Measurements from ENCODE around the gene CTNND2.
"Not testable (repeated sequence)": the region's sequence is repeated elsewhere in the genome, so short reads cannot be mapped to it uniquely, and the experiment has no call there.

The CTNND2 gene

DNA sequence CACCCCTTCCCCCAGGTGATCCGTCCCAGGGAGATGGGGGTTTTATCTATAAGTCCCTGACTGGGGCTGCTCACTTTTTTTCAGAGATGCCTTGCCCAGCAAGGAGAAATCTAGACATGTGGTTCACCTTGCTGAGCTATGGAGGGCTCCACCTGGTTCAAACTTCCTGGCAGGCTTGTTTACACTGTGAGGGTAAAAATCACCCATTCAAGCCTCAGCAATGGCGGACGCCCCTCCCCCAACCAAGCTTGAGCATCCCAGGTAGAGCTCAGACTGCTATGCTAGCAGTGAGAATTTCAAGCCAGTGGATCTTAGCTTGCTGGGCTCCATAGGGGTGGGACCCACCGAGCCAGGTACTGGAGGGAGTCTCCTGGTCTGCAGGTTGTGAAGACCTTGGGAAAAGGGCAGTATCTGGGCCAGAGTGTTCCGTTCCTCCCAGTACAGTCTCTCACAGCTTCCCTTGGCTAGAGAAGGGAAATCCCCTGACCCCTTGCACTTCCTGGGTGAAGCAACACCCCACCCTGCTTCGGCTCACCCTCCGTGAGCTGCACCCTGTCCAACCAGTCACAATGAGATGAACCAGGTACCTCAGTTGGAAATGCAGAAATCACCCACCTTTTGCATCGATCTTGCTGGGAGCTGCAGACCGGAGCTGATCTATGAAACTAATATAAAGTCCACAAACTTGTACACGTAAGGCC lies 231.7 kb downstream of the CTNND2 start:
- no peak for DNase-seq (ENCODE audit: low read depth, low spot score)

DNA sequence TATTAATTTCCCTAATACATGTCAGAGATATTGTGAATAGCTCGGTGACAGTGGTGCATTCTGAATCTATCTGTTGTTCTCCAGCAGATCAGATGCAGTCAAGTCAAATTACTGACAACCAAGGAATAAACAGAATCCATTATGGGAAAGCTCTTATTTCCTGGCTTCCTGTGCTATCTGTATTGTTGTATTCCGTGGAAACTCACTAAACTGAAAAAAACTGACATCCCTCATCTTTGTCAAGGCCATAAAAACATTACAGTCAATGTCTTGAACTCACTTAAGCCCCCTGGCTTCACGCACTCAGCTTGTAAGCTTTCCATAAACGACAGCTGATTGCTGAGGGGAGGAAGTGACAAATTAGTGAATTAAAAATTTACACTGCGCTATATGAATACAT lies 245.9 kb downstream of the CTNND2 start:
- no peak for DNase-seq (ENCODE audit: low read depth, low spot score)

DNA sequence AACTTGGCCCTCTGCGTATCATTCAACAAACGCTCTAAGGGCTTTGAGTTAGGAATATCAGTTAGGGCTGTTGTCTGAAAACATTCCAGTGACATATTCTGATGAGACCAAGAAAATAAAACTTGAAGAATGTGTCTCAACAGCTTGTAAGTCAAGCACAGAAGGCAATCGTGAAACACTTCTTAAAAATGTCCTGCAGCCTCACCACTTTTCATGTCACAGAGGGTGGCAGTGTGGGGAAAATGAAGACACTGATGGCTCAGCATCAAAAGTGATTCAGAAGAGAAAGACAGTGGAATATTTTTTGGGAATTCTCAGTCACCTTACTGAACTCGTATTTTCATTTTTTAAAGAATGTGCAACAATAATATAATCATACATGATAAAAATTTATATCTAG lies 247.3 kb downstream of the CTNND2 start:
- no peak for DNase-seq (ENCODE audit: low read depth, low spot score)

DNA sequence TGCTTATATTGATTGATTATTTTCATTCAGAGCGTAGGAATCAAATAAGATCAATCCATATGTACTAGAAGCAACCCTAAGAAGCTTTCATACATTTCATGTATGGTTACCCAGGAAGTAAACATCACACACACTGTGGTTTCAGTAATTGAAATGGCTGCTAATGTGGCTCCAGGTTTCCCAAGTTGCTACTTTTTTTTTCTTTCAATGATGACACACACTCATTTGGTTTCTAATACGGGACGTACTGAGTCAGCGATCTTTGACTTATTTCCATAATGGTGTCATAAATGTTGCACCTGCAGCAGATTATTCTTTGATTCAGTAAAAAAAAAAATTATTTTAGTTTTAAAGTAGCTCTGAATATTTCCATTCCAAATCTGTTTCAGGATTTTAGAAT lies 248.6 kb downstream of the CTNND2 start:
- no peak for DNase-seq (ENCODE audit: low read depth, low spot score)

DNA sequence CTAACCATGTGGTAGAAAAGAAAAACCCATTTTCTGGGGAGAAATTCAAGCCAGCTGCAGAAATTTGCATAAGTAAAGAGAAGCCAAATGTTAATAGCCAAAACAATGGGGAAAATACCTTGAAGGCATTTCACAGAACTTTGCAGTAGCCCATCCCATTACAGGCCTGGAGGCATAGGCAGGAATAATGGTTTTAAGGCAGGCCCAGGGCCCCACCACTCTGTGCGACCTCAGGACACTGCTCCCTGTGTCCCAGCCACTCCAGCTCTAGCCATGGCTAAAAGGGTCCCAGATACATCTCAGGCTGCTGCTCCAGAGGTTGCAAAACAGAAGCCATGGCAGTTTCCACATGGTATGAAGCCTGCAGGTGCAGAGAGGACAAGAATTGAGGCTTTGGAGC lies 253.3 kb downstream of the CTNND2 start:
- DNase-seq (ENCODE audit: low read depth, low spot score), result no peak

DNA sequence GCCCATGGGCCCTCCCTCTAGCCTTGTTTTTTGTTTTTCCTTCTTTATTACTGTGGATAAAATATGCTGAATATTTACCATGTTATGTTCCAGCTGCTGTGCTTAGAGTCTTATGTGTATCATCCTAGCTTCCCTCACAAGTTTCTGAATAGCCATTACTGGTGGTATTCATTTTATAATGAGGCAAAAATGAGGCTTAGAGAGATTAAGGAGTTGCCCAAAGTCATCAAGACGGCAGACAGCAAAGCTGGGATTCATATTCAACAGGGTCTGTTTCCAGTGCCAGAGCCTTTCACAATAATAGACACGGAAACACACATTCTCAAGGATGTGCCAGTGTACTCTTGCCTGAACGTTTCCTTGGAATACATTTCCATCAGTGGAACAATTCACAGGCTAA lies 258.1 kb downstream of the CTNND2 start:
- DNase-seq (ENCODE audit: low read depth, low spot score), result no peak

DNA sequence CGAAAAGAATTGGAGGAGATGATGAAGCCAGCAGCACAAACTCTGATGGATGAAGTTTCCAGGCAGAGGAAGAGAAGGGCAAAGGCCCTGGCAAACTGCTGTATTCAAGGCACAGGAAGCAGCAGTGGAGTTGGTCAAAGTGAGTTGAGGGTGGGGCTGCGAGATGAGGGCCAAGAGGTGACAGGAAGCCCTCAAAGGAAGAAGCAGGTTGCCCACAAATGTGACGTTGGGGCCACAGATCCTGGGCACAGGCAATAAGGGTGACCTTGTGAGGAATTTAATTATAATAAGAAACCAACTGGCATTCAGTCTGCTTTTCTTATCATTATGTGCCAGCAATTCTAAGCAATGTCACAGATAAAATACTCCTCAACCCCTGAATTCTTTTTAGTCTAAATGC lies 261.8 kb downstream of the CTNND2 start:
- no peak for DNase-seq (ENCODE audit: low read depth, low spot score)

DNA sequence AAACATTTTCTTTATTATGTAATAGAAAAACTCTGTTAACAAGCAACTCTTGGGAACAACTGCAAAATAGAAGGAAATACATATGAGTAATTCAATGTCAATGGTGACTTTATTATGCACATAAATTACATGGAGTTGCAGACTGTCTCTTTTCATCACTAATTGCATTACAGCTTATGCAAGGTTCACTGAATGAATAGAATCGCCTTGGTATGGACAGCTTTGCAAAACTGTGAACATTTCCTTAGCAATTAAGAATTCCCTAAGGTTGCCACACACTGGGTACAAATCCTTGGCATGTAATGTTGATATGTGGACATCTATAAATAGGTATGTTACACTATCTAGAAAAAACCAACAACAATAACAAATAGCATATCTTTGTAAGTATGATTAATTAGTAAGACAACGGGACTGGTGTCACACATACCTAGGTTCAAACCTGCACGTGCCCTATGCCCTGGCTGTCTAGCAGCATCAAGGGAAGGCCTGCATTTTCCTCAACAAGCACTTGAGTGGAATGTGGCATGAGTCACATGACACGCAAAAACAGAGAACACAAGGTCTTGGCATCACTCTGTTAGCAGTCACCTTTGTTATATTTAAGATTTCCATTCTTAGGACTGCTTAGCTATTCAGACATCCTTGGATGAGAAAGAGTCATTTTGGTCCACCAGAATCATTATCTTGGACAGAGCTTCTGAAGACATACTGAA lies 263.9 kb downstream of the CTNND2 start:
- no peak for DNase-seq (ENCODE audit: low read depth, low spot score)

DNA sequence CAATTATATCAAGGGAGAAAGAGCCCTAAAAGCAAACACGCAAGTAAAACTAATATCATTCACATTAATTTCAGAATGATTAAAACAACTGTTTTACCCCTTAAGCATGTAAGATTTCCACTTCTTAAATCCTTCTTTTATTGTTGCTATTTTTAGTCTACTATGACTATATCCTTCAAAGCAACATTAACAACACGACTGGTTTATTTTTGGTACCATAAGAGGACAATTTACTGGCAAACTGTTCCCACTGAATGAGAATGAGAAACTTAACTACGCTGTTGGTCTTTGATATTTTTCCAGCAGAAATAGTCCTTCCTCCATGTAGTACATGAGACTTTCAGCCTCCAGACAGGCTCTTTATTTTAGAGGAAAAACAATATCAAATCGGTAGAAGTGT lies 281.5 kb downstream of the CTNND2 start:
- no peak for DNase-seq (ENCODE audit: low read depth, low spot score)

DNA sequence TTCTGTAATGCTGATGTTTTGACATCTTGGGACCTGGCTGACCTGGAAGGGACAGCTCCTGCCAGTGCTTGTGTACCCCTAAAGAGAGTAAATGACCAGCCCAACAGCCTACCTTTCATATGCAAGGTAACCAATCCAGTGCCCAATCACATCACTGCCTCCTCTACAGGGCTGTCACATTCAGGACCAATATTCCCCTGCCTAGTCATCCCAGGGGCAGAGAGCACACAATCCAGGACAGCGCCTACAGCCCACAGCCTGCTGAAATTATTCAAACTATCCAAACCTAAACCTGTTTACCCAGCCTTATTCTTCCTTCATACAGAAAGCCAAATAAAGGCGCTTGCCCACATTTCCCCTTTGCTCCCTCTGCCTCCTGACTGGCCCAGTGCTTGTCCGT lies 284.1 kb downstream of the CTNND2 start:
- no peak for DNase-seq (ENCODE audit: low read depth, low spot score)

DNA sequence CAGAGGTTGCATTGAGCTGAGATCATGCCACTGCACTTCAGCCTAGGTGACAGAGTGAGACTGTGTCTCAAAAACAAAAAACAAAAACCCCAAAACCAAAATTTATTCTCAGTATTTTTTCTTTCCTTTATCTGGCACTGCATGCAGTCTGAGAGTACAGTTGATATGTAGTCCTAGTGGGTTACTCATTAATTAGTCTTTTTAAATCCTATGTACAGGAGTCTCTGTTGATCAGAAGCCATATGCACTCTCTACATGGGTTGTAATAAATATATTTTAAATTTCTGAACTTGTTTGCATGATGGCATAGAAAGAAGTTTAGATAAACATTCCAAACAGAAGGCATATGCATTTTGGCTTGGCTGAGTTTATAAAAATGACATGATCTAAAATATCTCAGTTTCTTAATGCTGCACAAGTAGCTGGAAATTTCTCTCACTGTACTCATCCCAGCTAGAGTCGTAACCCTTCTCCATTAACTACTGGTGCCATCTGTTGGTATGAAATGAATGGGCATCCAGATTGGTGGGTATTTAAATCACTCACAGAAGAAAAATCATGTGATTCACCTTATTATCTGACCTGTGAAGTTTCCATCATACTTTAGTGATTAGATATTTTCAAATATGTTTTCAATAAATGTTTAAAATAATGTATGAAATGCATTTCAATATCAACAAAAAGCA lies 284.8 kb downstream of the CTNND2 start:
- no peak for DNase-seq (ENCODE audit: low read depth, low spot score)

DNA sequence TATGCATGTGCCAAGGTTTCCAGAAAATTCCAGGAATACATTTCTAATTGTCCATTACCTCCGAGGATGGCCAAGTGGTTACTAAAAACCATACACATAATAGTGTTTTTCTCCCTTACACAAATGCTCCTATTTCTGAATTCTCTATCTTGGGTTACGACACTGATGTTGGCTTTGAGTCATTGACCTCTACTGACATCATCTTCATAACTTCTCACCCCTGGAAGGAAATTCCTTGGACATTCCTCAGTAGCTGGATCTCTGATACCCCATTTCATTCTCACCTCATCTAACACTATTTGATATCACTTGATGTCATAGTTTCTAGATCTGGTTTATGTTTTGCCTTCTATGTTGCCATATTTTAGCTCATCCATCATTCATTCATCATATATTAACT lies 287.2 kb downstream of the CTNND2 start:
- DNase-seq (ENCODE audit: low read depth, low spot score), result no peak

DNA sequence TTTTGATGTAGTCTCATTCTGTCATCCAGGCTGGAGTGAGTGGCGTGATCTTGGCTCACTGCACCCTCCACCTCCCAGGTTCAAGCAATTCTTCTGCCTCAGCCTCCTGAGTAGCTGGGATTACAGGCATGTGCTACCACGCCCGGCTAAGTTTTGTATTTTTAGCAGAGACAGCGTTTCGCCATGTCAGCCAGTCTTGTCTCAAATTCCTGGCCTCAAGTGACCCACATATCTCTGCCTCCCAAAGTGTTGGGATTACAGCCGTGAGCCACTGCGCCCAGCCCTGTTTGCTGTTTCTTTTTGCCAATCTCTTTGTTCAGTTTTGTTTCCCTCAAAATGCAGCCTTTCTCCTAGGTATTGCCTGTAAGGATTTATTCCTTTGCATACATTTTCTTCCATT lies 287.6 kb downstream of the CTNND2 start:
- not testable (repeated sequence) for DNase-seq (ENCODE audit: low read depth, low spot score)

DNA sequence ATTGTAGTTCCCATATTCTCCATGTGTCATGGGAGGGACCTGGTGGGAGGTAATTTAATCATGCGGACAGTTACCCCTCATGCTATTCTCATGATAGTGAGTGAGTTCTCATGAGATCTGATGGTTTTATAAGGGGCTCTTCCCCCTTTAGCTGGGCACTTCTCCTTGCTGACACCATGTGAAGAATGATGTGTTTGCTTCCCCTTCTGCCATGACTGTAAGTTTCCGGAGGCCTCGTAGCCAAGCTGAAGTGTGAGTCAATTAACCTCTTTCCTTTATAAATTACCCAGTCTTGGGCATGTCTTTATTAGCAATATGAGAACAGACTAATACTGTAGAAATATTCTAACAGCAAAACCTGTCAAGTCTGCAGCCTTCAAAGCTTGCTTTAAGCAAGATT lies 293.2 kb downstream of the CTNND2 start:
- no peak for DNase-seq (ENCODE audit: low read depth, low spot score)

DNA sequence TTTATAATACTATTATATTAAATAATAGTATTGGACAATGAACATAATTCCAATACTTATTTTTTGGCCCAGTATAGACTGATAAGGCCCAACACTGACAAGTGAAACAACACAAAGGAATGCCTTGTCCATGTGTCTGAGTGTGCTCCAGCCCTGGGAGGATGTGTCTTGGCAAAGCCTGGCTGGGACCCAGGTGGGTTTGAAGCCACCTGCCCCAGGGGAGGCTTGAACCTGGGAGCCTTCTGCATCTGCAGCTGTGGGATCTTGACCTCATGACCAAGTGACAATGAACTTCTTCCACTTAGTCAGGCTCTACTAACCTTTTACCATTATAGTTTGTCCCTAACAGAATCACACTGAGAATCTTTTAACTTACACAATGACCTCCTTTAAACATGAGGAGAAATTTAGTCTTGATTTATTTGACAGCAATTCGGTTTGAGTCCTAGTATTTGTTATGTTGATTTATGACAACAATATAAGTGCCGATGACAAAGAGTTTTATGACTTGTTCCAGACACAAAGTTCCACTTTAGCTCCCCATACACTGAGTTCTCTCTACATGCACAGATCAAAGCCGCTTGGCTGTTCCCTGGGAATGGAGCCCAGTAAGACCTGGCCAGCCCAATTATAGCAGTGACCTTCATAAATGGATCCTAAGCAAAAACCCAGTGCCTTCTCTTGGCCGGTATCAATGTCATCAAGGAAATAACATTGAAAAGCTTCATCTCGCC lies 294.5 kb downstream of the CTNND2 start:
- no peak for DNase-seq (ENCODE audit: low read depth, low spot score)

DNA sequence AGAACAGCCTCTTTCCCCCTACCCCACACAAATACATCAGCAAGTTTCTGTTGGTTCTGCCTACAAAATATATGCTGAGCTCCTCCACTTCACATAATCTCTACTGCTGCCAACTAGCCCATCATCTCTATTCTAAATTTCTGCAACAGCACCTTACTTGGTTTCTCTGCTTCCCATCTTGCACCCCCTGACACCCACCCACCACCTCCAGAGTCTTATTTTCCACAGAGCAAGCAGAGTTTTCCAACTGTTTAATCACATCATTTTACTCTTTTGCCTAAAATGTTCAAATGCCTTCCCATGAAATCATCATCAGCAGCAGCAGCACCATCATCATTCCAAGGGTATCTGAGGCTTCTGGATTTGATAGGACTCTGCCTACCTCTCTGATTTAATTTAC lies 295.7 kb downstream of the CTNND2 start:
- no peak for DNase-seq (ENCODE audit: low read depth, low spot score)

DNA sequence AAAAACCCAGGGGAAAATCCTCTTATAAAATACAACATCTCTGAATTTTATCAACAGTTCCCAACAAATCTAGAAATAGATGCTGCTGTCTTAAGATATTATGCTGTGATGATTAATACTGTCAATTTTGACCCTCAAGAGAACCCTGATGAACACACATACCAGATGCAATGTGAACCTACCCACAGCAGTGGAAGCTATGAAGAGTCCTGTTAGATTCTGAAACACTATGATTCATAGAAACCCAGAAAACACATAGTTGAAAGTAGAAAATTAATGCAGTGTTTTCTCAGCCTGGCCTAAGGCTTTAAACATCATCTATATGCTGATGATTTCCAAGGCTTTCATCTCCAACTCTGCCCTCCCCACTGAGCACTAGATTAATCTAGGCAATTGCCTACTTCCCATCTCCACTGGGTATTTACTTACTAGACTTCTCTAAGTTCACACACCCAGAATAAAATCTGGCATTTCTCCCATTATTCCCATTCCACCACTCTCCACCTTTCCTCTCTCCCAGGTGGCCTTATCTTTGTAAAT lies 296.2 kb downstream of the CTNND2 start:
- DNase-seq (ENCODE audit: low read depth, low spot score), result no peak

DNA sequence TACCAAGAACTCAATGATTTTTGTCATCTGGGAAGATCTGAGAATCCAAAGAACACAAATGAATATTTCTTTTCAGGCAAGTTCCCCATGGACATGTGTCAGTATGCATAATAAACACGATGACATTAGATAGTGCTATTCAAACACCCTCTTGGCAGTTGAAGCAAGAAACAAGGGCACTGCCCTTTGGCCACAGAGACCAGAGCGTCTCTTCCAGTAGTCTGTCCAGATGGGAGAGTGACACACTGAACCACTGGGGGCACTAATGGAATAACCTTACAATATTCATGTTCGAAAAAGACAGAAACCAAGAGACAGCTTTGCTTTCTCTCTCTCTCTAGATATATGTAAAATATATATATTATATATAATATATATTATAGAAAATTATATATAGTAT lies 301.9 kb downstream of the CTNND2 start:
- DNase-seq (ENCODE audit: low read depth, low spot score), result no peak

DNA sequence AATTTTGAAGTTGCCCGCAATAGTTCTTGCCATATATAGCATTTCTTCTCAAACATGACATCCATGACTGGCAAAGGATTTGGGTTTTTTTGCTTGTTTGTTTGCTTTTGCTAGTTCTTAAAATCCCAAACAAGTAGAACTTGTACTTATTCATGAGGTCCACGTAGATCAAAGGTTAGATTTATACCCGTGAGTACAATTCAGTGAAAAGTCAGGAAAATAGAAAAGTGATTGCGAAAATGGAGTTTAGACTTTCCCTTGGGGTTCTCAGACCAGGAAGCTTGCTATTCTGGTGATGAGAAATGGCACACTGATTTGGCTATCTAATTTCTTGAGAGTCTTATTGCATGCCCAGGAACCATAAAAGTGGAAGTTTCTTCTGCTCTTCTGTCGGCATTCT lies 304.7 kb downstream of the CTNND2 start:
- DNase-seq (ENCODE audit: low read depth, low spot score), result no peak

DNA sequence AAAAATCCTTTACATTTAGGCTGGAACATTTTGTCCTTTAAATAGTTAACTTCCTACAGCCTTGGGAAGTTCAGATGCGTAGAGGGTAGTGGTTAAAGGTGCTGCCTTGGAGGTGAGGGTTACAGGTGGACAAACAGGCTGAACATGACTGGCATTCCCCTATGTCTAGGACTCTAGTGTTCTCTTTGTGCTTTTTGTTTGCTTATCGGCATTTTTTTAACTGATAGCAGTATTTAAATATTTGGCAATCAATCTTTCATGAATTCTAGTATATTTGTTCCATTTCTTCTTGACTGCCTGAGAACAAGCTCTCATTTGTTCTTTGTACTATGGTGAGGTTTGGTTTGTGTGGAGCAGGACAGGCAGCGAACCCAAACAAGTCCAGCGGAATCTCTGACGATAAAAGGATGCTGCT lies 307.6 kb downstream of the CTNND2 start:
- DNase-seq (ENCODE audit: low read depth, low spot score), result no peak

DNA sequence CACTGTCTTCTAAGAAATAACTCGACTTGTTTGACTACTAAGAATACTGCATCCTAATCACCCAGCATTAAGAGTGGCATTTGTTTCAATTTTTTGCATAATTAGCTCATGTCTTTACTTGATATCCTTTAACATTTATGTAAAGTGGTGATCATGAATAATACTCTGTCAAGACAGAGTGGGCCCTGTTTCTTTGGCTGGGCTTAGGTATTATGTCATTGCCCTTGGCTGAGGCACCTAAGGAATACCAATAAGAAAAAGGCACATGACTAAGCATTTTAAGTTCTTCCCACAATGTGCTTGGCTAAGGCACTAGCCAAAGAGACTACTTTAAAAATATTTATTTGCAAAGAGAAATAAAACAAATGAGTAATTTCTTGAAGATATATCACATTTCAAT lies 308.1 kb downstream of the CTNND2 start:
- DNase-seq (ENCODE audit: low read depth, low spot score), result no peak

DNA sequence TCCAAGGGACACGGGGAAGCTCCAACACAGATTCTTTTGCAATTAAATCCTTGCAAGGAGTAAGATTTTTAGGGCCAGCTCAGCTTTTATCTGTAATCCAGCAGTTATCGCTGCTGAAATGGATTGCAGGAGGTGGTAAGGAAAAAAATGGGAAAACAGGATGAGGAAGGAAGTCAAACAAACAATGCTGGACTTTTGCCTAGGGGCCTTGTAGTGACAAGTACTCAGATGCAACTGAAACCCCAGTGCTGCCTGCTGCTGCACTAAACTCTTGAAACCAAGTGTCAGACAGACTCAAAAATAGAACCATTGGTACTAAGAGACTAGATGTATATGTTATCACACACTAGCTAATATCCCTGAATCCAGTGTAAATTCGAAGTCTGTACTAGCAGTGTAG lies 309.2 kb downstream of the CTNND2 start:
- no peak for DNase-seq (ENCODE audit: low read depth, low spot score)
